Mesothelial cell of epicardium (in vitro differentiated cells): ENCODE data around the gene POP7. TPM values are rescaled to one million over a fixed set of nuclear protein-coding genes. Genes with fewer than 3 reads are reported as not detected.
A peak's percentile ranks its signal among the peaks of the same experiment; 100 is the strongest.
"Not testable (repeated sequence)": the region's sequence is repeated elsewhere in the genome, so short reads cannot be mapped to it uniquely, and the experiment has no call there.

ENCODE experiments used
- DNase-seq, 2 experiments: peaks; one replicate each; pipeline ENCODE4 v3.0.0; 2021; ENCODE audit warnings: low spot score in 2 of 2; ENCODE audit not compliant: unreplicated experiment in 2 of 2
- H3K27ac Mint-ChIP-seq: 2 replicates; pipeline ENCODE4 v1.8.0; 2021; ENCODE audit warnings: mixed read lengths
- H3K27me3 Mint-ChIP-seq: 2 replicates; pipeline ENCODE4 v1.8.0; 2021; ENCODE audit warnings: low read depth, mixed read lengths
- H3K36me3 Mint-ChIP-seq: 2 replicates; pipeline ENCODE4 v1.8.0; 2021; ENCODE audit warnings: mixed read lengths
- H3K4me1 Mint-ChIP-seq: 2 replicates; pipeline ENCODE4 v1.8.0; 2021; ENCODE audit warnings: mixed read lengths
- H3K4me3 Mint-ChIP-seq: 2 replicates; pipeline ENCODE4 v1.8.0; 2021; ENCODE audit warnings: mild to moderate bottlenecking, moderate library complexity, mixed read lengths
- H3K9me3 Mint-ChIP-seq: 2 replicates; pipeline ENCODE4 v1.8.0; 2021; ENCODE audit warnings: mixed read lengths
- CTCF ChIP-seq: fragments of 200-600 bp; sonication (generic); IDR thresholded peaks from one replicate; pipeline ENCODE4 v1.5.0; 2021; ENCODE audit warnings: antibody characterized with exemption; ENCODE audit not compliant: unreplicated experiment
- total RNA-seq: library from RNA; stranded (reverse); gene quantifications from 3 replicates; pipeline ENCODE4 v1.2.1, GENCODE V29; 2021

The POP7 gene
- total RNA-seq, 1 donor from 2014 or later = 26.0 TPM

- peaks cover 1% of the 10 kb centered on the region for H3K4me1 Mint-ChIP-seq
- H3K9me3 Mint-ChIP-seq = peaks cover 16% of the 10 kb centered on the region
- peak within 1 kb of the TSS; percentile 33 for H3K4me3 Mint-ChIP-seq
- no peak within 1 kb of the TSS for H3K27ac Mint-ChIP-seq
- DNase-seq = no peak
- peaks cover 80% of the 10 kb centered on the region for H3K27me3 Mint-ChIP-seq
- no peak for TF ChIP-seq CTCF
- H3K36me3 Mint-ChIP-seq = peaks cover 11% of the 10 kb centered on the region
Observed at GRCh38 chr7:100720279-100720670, 14.4 kb downstream of the POP7 start, which contains the start of gene EPO. EPO (plus strand) TSS chr7:100720468; CDS start chr7:100720981, 513 bp downstream.

GRCh38 chr7:100720671-100721504 is 15.0 kb downstream of the POP7 start:
- DNase-seq = no peak
- H3K36me3 Mint-ChIP-seq = peaks cover 11% of the 10 kb centered on the region
- peaks cover 1% of the 10 kb centered on the region for H3K4me1 Mint-ChIP-seq
- H3K4me3 Mint-ChIP-seq = peak overlapping the region; percentile 33
- H3K9me3 Mint-ChIP-seq = peaks cover 16% of the 10 kb centered on the region
- no peak overlapping the region for H3K27ac Mint-ChIP-seq
- TF ChIP-seq CTCF = no peak
- peaks cover 78% of the 10 kb centered on the region for H3K27me3 Mint-ChIP-seq

- peaks cover 1% of the 10 kb centered on the region for H3K4me1 Mint-ChIP-seq
- DNase-seq = no peak
- peak overlapping the region; percentile 33 for H3K4me3 Mint-ChIP-seq
- H3K27ac Mint-ChIP-seq = no peak overlapping the region
- peaks cover 78% of the 10 kb centered on the region for H3K27me3 Mint-ChIP-seq
- no peak for TF ChIP-seq CTCF
- H3K36me3 Mint-ChIP-seq = peaks cover 11% of the 10 kb centered on the region
- H3K9me3 Mint-ChIP-seq = peaks cover 16% of the 10 kb centered on the region
Observed at GRCh38 chr7:100721505-100721812, 15.5 kb downstream of the POP7 start.

GRCh38 chr7:100722480-100723212 is 16.7 kb downstream of the POP7 start:
- Mint-ChIP-seq H3K27ac (no peak overlapping the region), H3K27me3 (peaks cover 83% of the 10 kb centered on the region), H3K4me1 (peaks cover 1% of the 10 kb centered on the region), H3K9me3 (peaks cover 16% of the 10 kb centered on the region), H3K36me3 (peaks cover 11% of the 10 kb centered on the region), H3K4me3 (no peak overlapping the region)
- TF ChIP-seq CTCF = no peak
- DNase-seq = no peak

GRCh38 chr7:100723732-100724275 is 17.9 kb downstream of the POP7 start:
- Mint-ChIP-seq H3K9me3 (peaks cover 4% of the 10 kb centered on the region), H3K27me3 (peaks cover 84% of the 10 kb centered on the region), H3K4me1 (peaks cover 1% of the 10 kb centered on the region), H3K27ac (no peak overlapping the region), H3K4me3 (no peak overlapping the region), H3K36me3 (peaks cover 3% of the 10 kb centered on the region)
- no peak for DNase-seq
- TF ChIP-seq CTCF = no peak

GRCh38 chr7:100724364-100724763 is 18.4 kb downstream of the POP7 start:
- not testable (repeated sequence) for H3K4me1 Mint-ChIP-seq, DNase-seq, H3K36me3 Mint-ChIP-seq, H3K27ac Mint-ChIP-seq, H3K4me3 Mint-ChIP-seq, H3K9me3 Mint-ChIP-seq
- H3K27me3 Mint-ChIP-seq = peaks cover 80% of the 10 kb centered on the region
